ENCODE results near the gene DAAM2.

DNA sequence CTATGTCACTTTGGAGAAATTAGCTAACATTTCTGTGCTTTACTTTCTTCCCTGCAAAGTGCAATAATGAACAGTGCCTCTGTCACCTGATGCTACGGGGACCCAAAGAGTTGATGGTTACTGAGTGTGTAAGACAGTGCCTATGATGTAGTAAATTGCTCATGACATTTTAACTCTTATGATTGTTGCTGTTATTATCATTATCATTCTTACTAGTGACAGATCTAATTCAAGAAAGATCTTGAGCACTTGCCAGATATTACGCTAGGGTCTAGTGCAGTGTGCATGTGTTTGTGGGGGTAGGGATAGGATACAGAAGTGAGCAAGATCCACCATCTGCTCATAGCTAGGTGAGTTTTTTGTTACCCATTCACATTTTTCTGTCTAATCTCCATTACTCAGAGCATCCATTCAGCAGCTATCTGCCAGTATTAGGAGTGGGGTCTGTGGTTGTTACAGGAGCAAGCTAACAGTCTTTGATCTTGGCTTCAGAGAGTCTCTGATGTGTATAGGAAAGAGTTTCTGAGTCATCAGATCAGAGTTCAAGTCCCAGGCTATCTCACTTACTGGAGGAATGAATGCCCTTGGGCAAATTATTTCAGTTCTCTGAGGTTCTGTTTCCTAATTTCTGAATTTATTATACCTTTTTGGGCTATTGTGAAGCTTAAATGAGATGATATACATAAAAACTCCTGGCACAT lies 33.1 kb upstream of the DAAM2 start:
- no peak for TF ChIP-seq YY1 (IDR thresholded peaks at IDR 0.05; ENCODE audit: insufficient read depth, insufficient read length)
- no peak for TF ChIP-seq ZNF274 (IDR thresholded peaks at IDR 0.05; ENCODE audit: low read depth, low read length)

Data from NT2/D1 (cell line).